Endometrial microvascular endothelial cells (primary cell): ENCODE data around the gene CHAF1B. TPM values are rescaled to one million over a fixed set of nuclear protein-coding genes. Genes with fewer than 3 reads are reported as not detected.
"Not testable (repeated sequence)": the region's sequence is repeated elsewhere in the genome, so short reads cannot be mapped to it uniquely, and the experiment has no call there.

Experiments used
- in situ Hi-C: cut with HindIII; loops from 2 replicates; pipeline ENCODE4 v1.10.0; 2017; ENCODE audit warnings: low sequenced_read_pairs, low pct_unique_long_range_greater_than_20kb; ENCODE audit errors: inconsistent ontology term
- total RNA-seq: library from RNA; depleted of rRNA; stranded (reverse); fragments of >200 nt; gene quantifications from one replicate; pipeline ENCODE4 v1.2.3, GENCODE V29; 2015; ENCODE audit errors: inconsistent ontology term

Gene CHAF1B
- total RNA-seq, 1 donor from 2014 or later: 12.2 TPM

DNA sequence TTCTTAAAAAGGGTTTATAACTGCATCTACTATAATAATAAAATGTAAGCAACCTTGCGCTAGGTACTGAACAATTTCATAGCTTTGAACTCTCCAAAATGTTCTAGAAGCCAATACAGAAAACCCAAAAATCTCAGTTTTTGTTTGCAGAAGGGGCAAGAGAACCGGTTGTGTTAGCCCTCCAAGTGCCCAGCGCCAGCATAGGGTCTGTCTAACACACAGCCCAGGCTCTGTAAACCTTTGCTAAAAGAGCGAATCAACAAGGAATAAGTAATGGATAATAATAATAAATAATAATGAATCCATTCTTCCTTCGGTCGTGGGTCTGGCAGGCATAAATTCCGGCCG lies 333 bp upstream of the CHAF1B start:
- in situ Hi-C loops: no loop called here

DNA sequence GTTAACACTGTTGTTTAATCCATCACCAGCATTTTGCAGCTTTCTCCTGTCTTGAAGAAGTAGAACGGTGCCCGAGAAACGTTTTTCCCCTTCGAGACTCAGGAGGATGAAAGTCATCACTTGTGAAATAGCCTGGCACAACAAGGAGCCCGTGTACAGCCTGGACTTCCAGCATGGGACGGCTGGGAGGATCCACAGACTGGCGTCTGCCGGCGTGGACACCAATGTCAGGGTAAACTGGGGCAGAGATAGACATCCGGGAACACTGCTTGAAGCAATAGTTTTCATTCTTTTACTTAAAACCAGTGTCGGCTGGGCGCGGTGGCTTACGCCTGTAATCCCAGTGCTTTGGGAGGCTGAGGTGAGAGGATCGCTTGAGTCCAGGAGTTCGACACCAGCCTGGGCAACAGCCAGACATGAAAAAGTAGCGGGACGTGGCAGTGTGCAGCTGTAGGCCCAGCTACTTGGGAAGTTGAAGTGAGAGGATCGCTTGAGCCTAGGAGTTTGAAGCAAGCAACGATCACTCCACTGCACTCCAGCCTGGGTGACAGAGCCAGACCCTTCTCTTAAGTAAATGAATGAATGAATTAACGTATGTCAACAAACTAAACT lies 945 bp downstream of the CHAF1B start:
- in situ Hi-C loops: no loop called here

DNA sequence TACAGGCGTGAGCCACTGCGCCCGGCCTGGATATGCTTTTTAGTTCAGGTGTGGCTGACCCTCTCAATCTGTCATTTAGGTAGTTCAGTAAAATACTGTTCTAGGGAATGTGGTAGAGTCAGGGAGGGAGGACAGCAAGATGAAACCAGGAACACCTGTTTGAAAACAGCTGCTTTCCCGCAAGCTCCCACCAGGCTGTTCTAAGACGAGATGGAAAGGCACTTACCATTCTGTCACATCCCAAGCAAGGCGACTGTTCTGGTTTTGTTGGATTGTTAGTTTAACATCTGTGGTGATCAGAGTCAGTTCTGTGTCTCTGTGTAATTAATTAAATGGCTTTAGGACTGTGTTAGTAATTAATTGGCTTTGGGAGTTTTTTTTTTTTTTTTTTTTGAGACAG lies 2.9 kb downstream of the CHAF1B start:
- in situ Hi-C loops: no loop called here

DNA sequence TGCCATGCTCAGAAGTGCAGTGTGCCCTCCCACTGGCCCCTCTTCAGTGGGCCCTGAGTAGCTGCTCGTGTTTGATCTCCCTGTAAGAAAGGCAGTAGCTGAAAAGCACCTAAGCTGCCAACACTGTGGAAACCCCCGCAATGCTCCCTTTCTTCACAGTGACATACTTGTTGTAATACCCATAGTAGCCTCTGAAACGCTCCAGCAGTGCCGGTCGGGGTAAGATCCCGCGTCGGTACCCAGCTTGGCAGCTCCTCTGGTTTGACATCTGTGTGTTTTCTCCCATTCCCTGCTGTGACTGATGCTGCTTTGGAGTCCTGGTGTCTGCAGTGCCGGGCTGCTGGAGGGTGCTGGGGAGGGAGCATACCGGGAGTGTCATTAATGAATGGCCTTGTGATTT lies 3.6 kb downstream of the CHAF1B start:
- in situ Hi-C loops: no loop called here

DNA sequence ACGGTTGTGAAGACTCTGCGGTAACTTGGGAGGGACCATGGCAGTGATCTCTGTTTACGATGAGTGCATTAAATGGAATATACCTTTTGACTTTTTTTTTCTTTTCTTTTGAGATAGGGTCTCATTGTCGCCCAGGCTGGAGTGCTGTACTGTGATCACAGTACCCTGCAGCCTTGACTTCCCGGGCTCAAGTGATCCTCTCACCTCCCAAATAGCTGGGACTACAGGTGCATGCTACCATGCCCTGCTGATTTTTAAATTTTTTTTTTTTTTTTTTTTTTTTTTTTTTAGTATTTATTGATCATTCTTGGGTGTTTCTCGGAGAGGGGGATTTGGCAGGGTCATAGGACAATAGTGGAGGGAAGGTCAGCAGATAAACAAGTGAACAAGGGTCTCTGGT lies 6.5 kb downstream of the CHAF1B start:
- in situ Hi-C loops: not testable (repeated sequence)

DNA sequence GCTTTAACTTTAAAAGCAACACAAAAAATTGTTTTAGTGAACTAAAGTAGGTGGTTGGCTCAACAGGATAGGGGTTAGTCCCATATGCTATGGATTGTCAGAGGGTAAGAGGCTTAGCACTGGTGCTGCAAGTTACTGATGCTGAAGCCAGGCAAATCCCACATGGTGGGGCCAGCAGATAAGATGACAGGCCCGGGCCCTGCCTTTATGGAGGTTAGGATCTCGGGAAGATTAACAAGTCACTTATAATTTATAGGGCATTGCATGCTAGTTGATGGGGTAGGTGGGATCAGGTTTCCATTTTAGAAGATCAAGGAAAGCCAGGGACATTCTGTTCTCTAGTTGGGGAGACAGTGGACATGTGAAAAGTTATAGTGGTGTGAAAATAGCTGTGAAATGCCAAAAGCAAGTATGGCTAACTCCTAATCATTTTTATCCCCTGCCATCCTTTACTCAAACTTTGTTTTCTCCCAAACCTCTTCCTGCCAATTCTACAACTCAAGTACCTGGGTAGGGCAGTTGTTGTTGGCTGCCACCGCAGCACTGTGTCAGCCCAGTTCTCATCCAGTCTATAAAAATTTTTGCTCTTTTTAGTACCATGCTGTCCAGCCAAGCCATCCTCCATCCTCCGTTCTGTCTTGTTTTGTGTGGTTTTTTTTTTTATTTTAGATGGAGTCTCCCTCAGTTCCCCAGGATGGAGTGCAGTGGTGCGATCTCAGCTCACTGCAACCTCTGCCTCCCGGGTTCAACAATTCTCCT lies 10.3 kb downstream of the CHAF1B start:
- in situ Hi-C loops: no loop called here

DNA sequence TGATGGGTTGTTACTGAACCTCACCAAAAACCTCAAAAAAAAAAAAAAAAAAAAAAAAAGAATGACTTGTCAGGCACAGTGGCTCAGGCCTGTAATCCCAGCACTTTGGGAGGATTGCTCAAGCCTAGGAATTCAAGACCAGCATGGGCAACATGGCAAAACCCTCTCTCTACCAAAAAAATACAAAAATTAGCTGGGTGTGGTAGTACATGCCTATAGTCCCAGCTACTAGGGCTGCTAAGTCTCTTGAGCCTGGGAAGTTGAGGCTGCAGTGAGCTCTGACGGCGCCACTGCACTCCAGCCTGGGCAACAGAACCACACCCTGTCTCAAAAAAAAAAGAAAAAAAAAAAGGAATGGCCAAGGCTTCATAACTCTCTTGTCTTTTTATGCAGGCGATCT lies 11.1 kb downstream of the CHAF1B start:
- in situ Hi-C loops: no loop called here

DNA sequence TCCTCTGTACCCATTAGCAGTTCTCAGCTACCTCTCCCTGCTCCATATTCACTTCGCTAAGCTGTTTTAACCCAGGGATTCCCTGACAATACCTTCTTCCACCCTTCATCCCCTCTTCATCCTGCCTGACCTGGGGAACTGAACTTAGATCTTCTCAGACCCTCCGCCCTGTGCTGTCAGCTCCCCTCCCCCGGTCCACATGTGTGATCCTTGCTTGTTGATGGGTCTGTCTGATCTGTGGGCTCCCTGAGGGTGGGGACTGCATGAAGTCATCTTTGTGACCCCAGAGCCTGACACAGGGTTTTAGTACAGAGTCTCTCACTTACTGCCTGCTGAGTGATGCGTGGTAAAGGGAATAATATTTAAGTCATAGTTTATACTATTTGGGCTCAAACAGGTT lies 11.8 kb downstream of the CHAF1B start:
- in situ Hi-C loops: no loop called here

DNA sequence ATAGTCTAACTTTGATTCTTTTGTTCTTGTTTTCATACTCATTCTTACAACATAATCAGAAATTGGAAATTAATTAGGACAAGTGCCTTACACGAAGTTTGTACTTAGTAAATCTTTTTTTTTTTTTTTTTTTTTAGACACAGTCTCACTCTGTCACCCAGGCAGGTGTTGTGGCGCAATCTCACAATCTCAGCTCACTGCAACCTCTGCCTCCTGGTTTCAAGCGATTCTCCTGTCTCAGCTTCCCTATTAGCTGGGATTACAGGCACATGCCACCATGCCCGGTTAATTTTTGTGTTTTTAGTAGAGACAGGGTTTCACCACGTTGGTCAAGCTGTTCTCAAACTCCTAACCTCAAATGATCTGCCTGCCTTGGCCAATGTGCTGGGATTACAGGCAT lies 12.4 kb downstream of the CHAF1B start:
- in situ Hi-C loops: no loop called here

DNA sequence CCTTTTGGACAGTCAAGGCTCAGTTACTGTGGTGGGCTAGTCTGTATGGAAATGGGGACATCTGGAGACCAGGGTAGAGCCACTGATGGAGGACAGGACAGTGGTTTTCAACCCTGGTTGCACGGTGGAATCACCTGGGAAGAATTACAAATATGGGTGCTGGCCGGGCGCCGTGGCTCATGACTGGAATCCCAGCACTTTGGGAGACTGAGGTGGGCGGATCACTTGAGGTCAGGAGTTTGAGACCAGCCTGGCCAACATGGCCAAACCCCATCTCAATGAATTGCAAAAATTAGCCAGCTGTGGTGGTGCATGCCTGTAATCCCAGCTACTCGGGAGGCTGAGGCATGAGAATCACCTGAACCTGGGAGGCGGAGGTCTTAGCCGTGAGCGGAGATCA lies 14.5 kb downstream of the CHAF1B start:
- in situ Hi-C loops: not testable (repeated sequence)

DNA sequence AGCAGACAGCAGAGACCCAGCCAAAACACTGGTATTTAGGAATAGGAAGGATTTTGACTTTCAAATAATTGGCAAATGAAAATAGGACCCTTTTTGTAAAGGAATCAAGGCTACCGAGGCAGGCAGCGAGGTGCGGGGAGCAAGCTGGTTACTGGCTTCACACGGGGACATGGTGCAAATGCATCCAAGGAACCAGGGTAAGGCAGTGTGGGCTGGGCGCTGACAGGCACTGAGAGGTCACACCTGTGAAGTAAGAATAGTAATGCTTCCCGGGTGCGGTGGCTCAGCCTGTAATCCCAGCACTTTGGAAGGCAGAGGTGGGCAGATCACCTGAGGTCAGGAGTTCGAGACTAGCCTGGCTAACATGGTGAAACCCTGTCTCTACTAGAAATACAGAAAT lies 15.5 kb downstream of the CHAF1B start:
- in situ Hi-C loops: no loop called here

DNA sequence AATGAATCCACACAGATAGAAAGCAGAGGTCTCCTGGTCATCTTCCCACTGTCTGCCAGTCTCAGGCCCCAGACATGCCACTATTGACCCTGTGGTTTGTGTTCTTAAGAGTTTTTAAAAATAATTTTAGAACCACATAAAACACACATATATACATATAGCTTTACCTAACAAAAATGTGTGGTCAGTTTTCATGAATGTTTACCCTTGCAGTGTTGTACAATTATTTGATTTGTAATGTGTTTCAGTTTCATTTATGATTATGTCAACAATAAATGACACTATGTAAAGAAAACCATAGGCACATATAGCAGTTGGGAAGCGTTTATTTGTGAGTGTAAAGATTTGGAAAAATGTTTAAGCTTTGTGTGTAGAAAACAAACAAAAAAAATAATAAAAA lies 17.1 kb downstream of the CHAF1B start:
- in situ Hi-C loops: no loop called here

DNA sequence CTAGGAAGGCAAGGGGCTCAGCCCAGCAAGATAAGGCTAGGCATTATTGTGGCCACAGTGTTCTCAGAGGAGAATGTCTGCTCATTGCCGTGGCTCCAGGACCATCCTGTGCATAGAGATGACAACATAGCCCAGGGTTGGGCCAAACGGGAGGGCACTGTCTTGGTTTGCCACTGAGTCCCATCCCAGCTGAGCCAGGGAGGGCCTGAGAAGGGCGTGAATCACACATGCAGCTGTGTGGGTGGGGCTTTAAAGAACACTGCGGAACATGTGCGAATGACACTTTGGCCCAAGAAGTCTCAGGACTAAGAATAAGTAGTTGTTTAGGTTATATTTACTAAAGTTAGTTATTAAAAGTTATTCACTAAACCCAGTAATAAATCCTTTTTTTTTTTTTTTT lies 18.5 kb downstream of the CHAF1B start:
- in situ Hi-C loops: no loop called here

DNA sequence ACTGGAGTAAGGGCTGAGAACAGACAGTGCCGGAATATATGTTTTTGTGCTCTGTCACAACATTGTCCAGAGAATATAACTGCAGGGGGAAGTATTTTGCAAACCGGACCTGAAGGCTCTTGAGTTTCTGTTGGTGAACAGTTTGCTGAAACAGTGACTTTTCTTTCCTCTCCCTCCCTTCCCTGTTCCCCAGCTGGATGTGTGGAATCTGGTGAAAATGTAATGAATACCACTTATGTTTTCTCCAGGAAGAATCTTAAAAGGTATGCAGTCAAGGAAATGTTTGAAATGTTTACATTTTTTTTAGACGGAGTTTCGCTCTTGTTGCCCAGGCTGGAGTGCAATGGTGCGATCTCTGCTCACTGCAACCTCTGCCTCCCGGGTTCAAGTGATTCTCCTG lies 23.4 kb downstream of the CHAF1B start:
- in situ Hi-C loops: no loop called here

DNA sequence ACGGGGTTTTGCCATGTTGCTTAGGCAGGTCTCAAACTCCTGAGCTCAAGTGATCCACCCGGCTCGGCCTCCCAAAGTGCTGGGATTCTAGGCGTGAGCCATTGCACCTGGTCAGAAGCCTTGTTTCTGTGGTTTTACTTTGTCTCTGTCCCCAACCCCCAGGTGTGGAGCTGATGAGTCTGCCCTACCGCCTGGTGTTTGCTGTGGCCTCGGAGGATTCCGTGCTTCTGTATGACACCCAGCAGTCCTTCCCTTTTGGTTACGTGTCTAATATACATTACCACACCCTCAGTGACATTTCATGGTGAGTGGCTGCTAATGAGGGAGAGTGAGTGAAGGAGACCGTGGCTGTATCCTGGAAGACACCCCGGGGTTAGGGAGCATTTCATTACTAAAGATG lies 26.1 kb downstream of the CHAF1B start:
- in situ Hi-C loops: no loop called here

DNA sequence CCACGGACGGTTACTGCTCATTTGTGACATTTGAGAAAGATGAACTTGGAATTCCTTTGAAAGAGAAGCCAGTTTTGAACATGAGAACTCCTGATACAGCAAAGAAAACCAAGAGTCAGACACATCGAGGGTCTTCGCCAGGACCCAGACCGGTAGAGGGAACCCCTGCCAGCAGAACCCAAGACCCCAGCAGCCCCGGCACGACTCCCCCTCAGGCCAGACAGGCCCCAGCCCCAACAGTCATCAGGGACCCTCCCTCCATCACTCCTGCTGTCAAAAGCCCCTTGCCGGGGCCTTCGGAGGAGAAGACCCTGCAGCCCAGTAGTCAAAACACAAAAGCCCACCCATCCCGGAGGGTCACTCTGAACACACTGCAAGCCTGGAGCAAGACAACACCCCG lies 27.7 kb downstream of the CHAF1B start:
- in situ Hi-C loops: no loop called here

DNA sequence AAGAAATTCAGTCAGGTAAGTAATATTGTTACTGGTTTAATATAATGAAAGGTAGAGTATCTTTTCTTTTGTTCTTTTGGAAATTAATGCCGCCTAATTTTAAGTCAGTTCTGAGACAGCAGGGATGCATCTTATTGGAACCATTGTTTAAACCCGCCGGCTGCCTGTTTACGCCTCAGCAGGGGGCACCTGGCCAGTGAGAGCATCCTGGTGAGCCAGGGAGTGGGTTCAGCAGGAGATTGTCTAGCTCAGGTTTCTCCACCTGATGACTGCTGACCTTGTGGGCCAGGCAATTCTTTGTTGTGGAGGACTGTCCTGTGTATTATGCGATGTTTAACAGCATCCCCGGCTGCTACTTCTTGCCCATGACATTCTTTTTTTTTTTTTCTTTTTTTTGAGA lies 30.2 kb downstream of the CHAF1B start:
- in situ Hi-C loops: no loop called here

DNA sequence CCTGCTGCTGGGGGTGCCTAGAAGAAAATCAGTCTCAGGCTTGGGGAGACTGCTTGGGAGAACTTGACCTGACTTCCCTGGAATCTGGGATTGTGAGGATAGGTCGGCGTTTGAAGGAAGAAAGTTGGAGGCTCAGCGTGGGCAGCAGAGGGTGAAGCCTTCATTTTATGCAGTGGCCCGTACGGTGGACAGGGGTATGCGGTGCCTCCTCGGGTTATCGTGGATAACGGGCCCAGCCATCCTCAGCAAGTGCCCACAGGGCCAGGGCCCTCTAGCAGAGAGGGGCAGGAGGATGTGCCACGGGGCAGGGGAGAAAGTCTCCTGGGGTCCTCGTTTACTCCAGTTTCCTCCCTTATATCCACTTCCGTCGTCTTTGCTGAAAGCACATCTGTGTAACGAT lies 34.0 kb downstream of the CHAF1B start:
- in situ Hi-C loops: no loop called here

DNA sequence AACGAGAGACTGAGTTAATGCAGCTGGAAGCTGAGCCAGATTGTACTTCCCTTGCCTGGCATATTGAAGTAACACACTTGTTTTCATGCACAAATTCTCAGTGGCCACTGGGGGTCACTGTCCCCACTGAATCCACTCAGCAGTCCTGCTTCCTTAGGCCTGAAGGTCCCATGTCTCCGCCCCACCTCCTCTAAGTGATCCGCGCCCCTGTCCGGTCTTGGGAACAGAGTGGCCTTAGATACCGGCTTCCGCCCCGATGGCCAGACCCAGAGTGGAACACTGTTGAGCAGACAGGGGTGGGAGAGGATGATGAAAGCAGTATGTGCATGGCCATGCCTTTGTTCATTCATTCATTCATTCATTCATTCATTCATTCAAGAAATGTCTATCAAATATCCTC lies 34.8 kb downstream of the CHAF1B start:
- in situ Hi-C loops: no loop called here

DNA sequence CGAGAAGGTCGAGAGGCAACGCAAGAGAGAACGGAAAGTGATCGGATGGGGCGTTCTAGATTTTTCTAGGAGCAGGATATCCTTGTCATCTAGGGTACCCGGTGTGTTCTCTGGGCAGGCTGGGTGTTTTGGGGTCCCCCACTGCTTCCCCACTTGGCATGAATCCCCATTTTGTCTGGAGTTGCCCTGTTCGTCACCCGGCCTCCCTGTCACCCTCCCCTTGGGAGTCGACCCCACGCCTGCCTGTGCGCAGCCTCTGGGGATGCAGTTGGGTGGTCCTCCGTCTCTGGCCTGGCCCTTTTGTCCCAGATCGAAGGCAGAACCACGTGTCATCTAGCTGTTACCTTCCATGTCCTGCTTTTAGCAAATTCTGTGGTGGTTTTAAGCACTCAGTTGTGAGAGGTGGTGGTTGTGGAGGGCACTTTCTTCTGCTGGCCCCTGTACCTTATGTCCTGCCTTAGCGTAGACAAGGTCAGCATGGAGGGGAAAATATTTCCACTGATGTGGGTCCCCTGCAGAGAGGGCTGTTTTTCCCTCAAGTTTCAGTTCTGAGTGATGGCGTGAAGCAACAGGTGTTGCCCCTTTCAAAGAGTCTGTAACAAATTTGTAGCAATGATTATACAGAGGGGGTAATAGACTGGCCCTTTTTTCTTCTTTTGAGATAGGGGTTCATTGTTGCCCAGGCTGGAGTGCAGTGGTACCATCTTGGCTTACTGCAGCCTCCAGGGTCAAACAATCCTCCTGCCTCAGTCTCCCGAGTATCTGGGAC lies 35.6 kb downstream of the CHAF1B start:
- in situ Hi-C loops: no loop called here
